K562 (cell line): Measurements from ENCODE around the gene CMTM4. TPM values are rescaled to one million over a fixed set of nuclear protein-coding genes. Genes with fewer than 3 reads are reported as not detected.
A peak's percentile ranks its signal among the peaks of the same experiment; 100 is the strongest.

Experiments used
- AFF4 ChIP-seq: sonication (generic); formaldehyde crosslinking; IDR thresholded peaks from 2 replicates; pipeline ENCODE4 v1.8.0; 2023; ENCODE audit warnings: mild to moderate bottlenecking, missing genetic modification reagents
- GABPA ChIP-seq: fragments of 200-800 bp; sonication (Bioruptor generic); conservative IDR thresholded peaks from 2 replicates; pipeline ENCODE4 v1.6.1; 2016; ENCODE audit warnings: low read depth, missing genetic modification characterization, missing compliant biosample characterization
- HEY1 ChIP-seq: fragments of 250-450 bp; sonication (Bioruptor Pico); IDR thresholded peaks from 2 replicates; pipeline ENCODE4 v1.5.0; 2020; ENCODE audit warnings: mild to moderate bottlenecking, moderate library complexity, borderline replicate concordance
- NR0B1 ChIP-seq: fragments of 450-650 bp; IDR thresholded peaks from one replicate; pipeline ENCODE4 v1.6.1; 2018; ENCODE audit warnings: mild to moderate bottlenecking, moderate library complexity; ENCODE audit not compliant: partially characterized antibody
- REST ChIP-seq, 2 experiments: fragments of 450-650 bp; formaldehyde crosslinking in 1 of 2; IDR thresholded peaks; 2 replicates each; pipeline versions ENCODE4 v1.4.0 to v1.6.1; 2014 to 2020; ENCODE audit warnings: mild to moderate bottlenecking in 2 of 2, borderline replicate concordance in 1 of 2, low read depth in 1 of 2
- SIX5 ChIP-seq, 2 experiments: IDR thresholded peaks; 2 replicates each; pipeline ENCODE4 v1.6.1; 2011; ENCODE audit warnings: low read length in 2 of 2, borderline replicate concordance in 1 of 2, low read depth in 1 of 2, mild to moderate bottlenecking in 1 of 2, moderate library complexity in 1 of 2; ENCODE audit not compliant: insufficient read depth in 1 of 2
- SUPT5H ChIP-seq: fragments of 450-650 bp; IDR thresholded peaks from 2 replicates; pipeline ENCODE4 v1.6.1; 2016
- ZBTB7A ChIP-seq: IDR thresholded peaks from 2 replicates; pipeline ENCODE4 v1.6.1; 2011; ENCODE audit warnings: low read depth, mild to moderate bottlenecking, low read length, moderate library complexity, borderline replicate concordance; ENCODE audit not compliant: control insufficient read depth
- ZNF511 ChIP-seq: sonication (generic); formaldehyde crosslinking; IDR thresholded peaks from 2 replicates; pipeline ENCODE4 v1.8.0; 2022; ENCODE audit warnings: mild to moderate bottlenecking, missing genetic modification reagents
- polyA plus RNA-seq, 8 experiments: library from polyadenylated mRNA; depleted of rRNA in 4 of 8; stranded (reverse) in 5 of 8; unstranded in 3 of 8; fragments of >200 nt; fragmentation: Nextera tagmentation in 2 of 8; fragmentation: Illumina TruSeq in 1 of 8; extraction: Ambion mirVana in 2 of 8; extraction: Trizol in 1 of 8; gene quantifications; 2 replicates each; pipeline versions ENCODE4 v1.2.1 to v1.2.3, GENCODE V29; 2011 to 2014; ENCODE audit warnings: inconsistent platforms in 1 of 8, missing spikeins in 1 of 8
- total RNA-seq, 7 experiments: library from RNA; depleted of rRNA in 6 of 7; stranded (reverse); fragments of >200 nt in 6 of 7; fragmentation: Illumina TruSeq in 2 of 7; extraction: Trizol in 2 of 7; gene quantifications; 2 replicates each; pipeline versions ENCODE4 v1.2.1 to v1.2.3, GENCODE V29; 2011 to 2021; ENCODE audit warnings: low replicate concordance in 1 of 7

The CMTM4 gene
- total and polyA plus RNA-seq, 9 of the 15 experiments (the other 6 are each of a cell fraction or from before 2014, with no cell fraction given): 2.0 to 21.3 (median 12.5) TPM

- TF ChIP-seq REST (IDR thresholded peaks at IDR 0.05; ENCODE audit: borderline replicate concordance) (0 out of 2 replicates have a peak, but pooled peaks have one; percentile 1), REST (CRISPR knock-in tag; IDR thresholded peaks at IDR 0.05; ENCODE audit: low read depth) (no peak), AFF4 (CRISPR knock-in tag) (no peak), ZNF511 (CRISPR knock-in tag) (no peak), SIX5 (IDR thresholded peaks at IDR 0.05; ENCODE audit: borderline replicate concordance in 1 of 2, insufficient read depth in 1 of 2, low read depth in 1 of 2, low read length in 2 of 2) (no peak), GABPA (tag) (no peak), NR0B1 (no peak), ZBTB7A (peak; percentile 34; the same call in 1 of the 2 replicates), SUPT5H (no peak), HEY1 (CRISPR knock-in tag) (no peak)
These were observed 76.1 kb downstream of the CMTM4 start (continued) for GRCh38 chr16:66620429-66620795.
